Measurements from ENCODE around the gene SDR42E1.

- TF ChIP-seq EGR1 (IDR thresholded peaks at IDR 0.05; ENCODE audit: low read depth in 2 of 2) (no peak), CTCF (IDR thresholded peaks at IDR 0.05; ENCODE audit: low read depth, low read length, missing input control) (no peak), YY1 (IDR thresholded peaks at IDR 0.05) (no peak), ZBTB33 (IDR thresholded peaks at IDR 0.05) (no peak), RAD21 (IDR thresholded peaks at IDR 0.05) (no peak), SP1 (IDR thresholded peaks at IDR 0.05) (no peak), REST (IDR thresholded peaks at IDR 0.05) (no peak), GABPA (IDR thresholded peaks at IDR 0.05 in 1 of 2, conservative IDR thresholded peaks at IDR 0.05 in 1 of 2) (peak; percentile 47 to 83), MAX (IDR thresholded peaks at IDR 0.05) (no peak), HNF4G (IDR thresholded peaks at IDR 0.05) (no peak)
Observed at GRCh38 chr16:82011199-82011641, at the start of gene SDR42E1.
